GM15510 (cell line): ENCODE data around the gene DHRS3.

Source experiments
- POLR2A ChIP-seq: IDR thresholded peaks from 3 replicates; pipeline ENCODE4 v1.6.1; 2011; ENCODE audit warnings: borderline replicate concordance; ENCODE audit not compliant: insufficient read length; ENCODE audit errors: extremely low read depth

The DHRS3 gene

GRCh38 chr1:12621346-12622335 is 3.6 kb upstream of the DHRS3 start:
- no peak for TF ChIP-seq POLR2A

- TF ChIP-seq POLR2A: no peak
Measured at GRCh38 chr1:12620931-12621330, 2.9 kb upstream of the DHRS3 start.

- no peak for TF ChIP-seq POLR2A
Measured at GRCh38 chr1:12620488-12620865, 2.5 kb upstream of the DHRS3 start.

GRCh38 chr1:12619792-12620487 is 1.9 kb upstream of the DHRS3 start:
- no peak for TF ChIP-seq POLR2A

GRCh38 chr1:12618965-12619791 is 1.2 kb upstream of the DHRS3 start:
- TF ChIP-seq POLR2A: no peak

- no peak for TF ChIP-seq POLR2A
Measured at GRCh38 chr1:12618661-12618964, 603 bp upstream of the DHRS3 start.

- TF ChIP-seq POLR2A: no peak
Measured at GRCh38 chr1:12617511-12617900, 504 bp downstream of the DHRS3 start.

- TF ChIP-seq POLR2A: no peak
Measured at GRCh38 chr1:12616709-12617373, 1.2 kb downstream of the DHRS3 start.

- TF ChIP-seq POLR2A: no peak
Measured at GRCh38 chr1:12615865-12616708, 1.9 kb downstream of the DHRS3 start.

- no peak for TF ChIP-seq POLR2A
Measured at GRCh38 chr1:12615159-12615864, 2.7 kb downstream of the DHRS3 start.

- no peak for TF ChIP-seq POLR2A
Measured at GRCh38 chr1:12614402-12615158, 3.4 kb downstream of the DHRS3 start.

GRCh38 chr1:12613180-12613579 is 4.8 kb downstream of the DHRS3 start:
- no peak for TF ChIP-seq POLR2A
